Amygdala (tissue), 56 donors: ENCODE measurements around the gene CCDC178.
"Not testable (repeated sequence)": the region's sequence is repeated elsewhere in the genome, so short reads cannot be mapped to it uniquely, and the experiment has no call there.

Experiments used
- DNase-seq, 56 donors: peaks; one replicate each; lab custom pipeline; 2025; lab: John Stamatoyannopoulos, UW

CCDC178 gene

DNA sequence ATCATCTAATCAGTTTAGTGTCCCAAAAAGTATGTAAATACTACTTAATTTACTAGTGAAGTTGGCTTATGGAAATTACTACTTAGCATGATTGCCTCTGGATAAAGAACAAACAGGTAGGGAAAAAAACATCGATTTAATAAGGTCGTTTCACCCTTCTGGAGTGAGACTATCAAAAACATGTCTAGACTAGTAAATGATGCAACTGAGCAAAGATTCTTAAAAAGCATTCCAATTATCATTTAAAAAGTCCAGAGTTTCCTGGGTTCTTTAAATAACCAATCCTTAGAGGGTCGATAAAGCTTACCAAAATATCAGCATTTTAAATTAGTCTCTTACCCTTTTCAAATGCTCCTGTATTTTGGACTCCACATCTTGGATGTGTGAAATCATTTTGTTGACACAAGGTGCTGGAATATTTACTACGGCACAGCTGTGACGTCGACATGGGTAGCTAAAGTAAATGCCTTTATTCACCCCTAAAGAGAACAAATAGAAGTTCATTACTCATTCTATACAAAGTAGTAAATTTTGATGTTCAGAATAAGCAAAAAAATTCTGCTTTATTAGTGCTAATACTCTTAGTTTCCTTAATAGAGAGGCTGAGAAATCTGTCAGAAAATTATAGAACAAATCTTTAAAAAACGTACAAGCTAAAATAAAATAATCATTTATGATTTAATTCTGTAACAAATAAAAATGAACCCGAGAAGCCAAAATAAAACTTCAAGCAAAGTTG, 70.6 kb downstream of the CCDC178 start:
- no peak for DNase-seq

DNA sequence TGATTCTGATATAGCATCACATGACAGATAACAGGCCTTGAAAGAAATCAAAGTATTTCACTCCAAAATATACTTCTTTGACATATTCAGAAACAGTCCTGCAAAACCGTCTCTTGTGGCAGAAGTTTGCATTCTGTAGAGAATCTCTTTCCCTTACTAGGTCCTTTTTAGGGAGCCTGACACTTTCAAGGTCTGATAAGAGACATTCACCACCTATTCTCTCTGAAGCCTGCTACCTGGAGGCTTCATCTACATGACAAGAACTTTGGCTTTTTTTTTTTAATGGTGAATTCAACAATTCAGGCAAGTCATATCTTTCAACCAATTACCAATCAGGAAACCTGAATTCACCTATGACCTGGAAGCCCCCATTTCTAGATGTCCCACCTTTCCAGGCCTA, 83.8 kb downstream of the CCDC178 start:
- no peak for DNase-seq

- DNase-seq, result no peak
These were observed 84.8 kb downstream of the CCDC178 start for GRCh38 chr18:33355756-33356155.

DNA sequence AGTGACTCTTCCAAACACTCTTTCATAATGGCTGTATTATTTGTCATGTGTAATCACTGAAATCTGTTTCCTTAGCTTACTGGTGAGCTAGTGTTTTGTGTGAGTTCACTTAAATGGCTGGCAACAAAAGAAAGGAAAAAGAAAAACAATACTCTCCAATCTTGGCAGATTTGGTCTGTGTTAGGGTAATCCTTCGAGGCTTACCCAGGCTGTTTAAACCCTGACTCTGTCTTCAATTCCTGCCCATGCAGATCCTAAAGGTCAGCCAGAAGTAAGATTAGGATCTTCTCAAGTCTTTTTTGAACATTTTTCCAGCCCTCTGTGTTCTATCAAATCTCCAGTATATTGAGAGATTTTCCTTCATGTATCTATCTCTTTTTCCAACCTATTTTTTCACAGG, 85.3 kb downstream of the CCDC178 start:
- no peak for DNase-seq

GRCh38 chr18:33350256-33350655, 90.3 kb downstream of the CCDC178 start:
- DNase-seq, result no peak

- DNase-seq, result not testable (repeated sequence)
These were observed 100.8 kb downstream of the CCDC178 start for GRCh38 chr18:33339733-33340132.

- no peak for DNase-seq
These were observed 105.7 kb downstream of the CCDC178 start for GRCh38 chr18:33334781-33335180.

GRCh38 chr18:33330711-33331110, 109.8 kb downstream of the CCDC178 start:
- DNase-seq, result no peak

- DNase-seq, result no peak
These were observed 113.5 kb downstream of the CCDC178 start for GRCh38 chr18:33326975-33327374.

DNA sequence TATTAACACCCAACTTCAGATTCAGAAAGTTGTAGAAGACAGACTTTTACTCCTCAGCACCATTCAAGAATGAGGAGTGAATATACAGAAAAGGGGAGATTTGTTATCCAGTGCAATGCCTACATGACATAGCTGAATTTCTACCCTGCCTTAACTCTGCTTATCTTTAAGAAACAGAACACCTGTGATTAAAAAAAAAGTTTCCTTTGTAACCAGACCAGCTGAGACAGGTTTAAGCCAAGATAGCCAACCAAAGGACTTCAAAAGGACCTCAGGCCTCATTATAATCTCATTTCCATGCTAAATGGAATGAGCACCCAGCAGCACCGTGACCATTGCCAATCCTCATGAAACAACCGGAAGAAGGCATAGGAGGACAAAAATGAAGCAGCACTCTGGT, 122.9 kb downstream of the CCDC178 start:
- no peak for DNase-seq

GRCh38 chr18:33316146-33316587, 124.4 kb downstream of the CCDC178 start:
- DNase-seq, result no peak

DNA sequence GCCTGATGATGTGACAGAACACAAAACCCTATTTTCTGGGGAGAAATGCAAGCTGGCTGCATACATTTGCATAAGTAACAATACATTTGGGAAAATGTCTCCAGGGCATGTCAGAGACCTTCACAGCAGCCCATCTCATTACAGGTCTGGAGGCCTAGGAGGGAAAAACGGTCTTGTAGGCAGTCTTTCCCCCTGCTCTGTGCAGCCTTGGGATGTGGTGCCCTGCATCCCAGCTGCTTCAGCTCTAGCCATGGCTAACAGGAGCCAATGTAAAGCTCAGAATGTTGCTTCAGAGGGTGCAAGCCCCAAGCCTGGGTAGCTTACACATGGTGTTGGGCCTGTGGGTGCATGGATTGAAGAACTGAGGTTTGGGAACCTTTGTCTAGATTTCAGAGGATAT, 133.0 kb downstream of the CCDC178 start:
- no peak for DNase-seq

DNA sequence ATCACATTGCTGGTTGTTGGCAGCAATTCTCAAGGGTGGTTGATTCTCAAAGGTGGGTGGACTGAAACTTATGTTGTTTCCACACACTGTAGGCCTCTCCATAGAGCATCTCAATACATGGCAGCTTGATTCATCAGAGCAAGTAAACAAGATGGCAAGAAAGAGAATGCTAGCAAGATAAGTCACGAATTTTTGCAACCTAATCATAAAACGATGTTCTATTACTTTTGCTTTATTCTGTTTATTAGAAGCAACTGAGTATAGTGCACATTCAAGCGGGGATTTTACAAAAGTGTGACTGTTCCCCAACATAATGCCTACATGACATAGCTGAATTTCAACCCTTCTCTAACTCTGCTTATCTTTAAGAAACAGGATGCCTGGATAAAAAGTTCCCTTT, 136.2 kb downstream of the CCDC178 start:
- no peak for DNase-seq

GRCh38 chr18:33291539-33291938, 149.0 kb downstream of the CCDC178 start:
- no peak for DNase-seq

GRCh38 chr18:33288082-33288716, 152.3 kb downstream of the CCDC178 start:
- no peak for DNase-seq

GRCh38 chr18:33282709-33283333, 157.7 kb downstream of the CCDC178 start:
- DNase-seq, result no peak

- DNase-seq, result no peak
These were observed 158.4 kb downstream of the CCDC178 start for GRCh38 chr18:33282142-33282541.

DNA sequence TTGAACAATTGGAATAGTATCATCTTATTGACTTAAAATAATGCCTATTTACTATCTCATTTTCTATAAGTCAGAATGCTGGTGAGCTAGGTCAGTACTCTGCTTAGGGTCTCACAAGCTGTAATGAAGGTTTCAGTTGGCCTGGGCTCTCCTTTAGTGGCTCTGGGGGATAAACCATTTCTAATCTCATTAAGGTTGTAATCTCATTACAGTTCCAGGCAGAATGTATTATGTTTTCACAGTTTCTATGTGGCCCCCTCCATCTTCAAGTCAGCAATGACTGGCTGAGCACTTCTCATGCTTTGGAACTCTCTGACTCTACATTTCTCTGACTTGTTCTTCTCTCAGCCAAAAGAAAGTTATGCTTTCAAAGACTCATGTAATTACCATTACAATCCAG, 163.1 kb downstream of the CCDC178 start:
- no peak for DNase-seq

- DNase-seq, result no peak
These were observed 164.7 kb downstream of the CCDC178 start for GRCh38 chr18:33275843-33276242.

DNA sequence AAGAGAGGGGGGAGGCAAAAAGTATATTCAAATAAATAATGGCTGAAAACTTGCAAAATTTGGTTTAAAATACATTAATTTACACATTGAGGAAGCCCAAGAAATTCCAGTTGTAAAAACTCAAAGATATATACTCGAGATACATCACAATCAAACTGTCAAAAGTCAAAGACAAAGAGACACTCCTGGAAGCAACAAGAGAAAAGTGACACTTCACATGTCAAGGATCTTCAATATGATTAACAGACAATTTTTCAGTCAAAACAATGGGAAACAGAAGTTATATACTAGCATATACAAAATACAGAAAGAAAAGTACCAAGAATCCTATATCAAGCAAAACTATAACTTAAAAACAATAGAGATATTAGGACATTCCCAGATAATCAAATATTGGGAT, 170.2 kb downstream of the CCDC178 start:
- no peak for DNase-seq

- DNase-seq, result no peak
These were observed 171.3 kb downstream of the CCDC178 start for GRCh38 chr18:33269223-33269622.

DNA sequence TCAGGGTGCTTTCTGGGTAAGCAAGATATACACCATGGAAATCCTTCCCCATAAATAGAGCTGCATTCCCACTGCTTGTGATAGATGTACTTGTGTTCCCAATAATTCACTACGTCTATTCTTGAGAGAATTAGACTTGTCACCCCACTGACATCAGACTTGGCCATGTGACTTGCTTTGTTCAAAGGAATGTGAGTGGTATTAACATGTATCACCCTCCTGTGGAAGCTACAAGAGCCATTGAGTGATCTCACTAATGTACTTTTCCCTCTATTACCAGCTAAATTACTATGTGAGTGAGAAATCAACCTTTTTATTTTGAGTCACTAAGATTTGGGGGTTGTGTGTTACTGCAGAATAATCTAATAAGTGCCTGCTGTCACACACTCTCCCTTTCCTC, 176.0 kb downstream of the CCDC178 start:
- DNase-seq, result no peak
